Stimulated activated naive CD8-positive, alpha-beta T cell treated with anti-CD3 and anti-CD28 coated beads, Interleukin-15, Interleukin-2, amounts not matched to agents 100 ng/mL and 50 ng/mL, for 24 hours (primary cell): ENCODE measurements around the gene RGS1.

Experiments
- H3K27ac Mint-ChIP-seq: one replicate; pipeline ENCODE4 v1.8.0; 2021; ENCODE audit warnings: mild to moderate bottlenecking, mixed read lengths
- H3K27me3 Mint-ChIP-seq: one replicate; pipeline ENCODE4 v1.8.0; 2021; ENCODE audit warnings: mixed read lengths
- H3K36me3 Mint-ChIP-seq: one replicate; pipeline ENCODE4 v1.8.0; 2021; ENCODE audit warnings: low read depth, mixed read lengths
- H3K4me1 Mint-ChIP-seq: one replicate; pipeline ENCODE4 v1.8.0; 2021; ENCODE audit warnings: low read depth, mixed read lengths
- H3K4me3 Mint-ChIP-seq: one replicate; pipeline ENCODE4 v1.8.0; 2021; ENCODE audit warnings: mild to moderate bottlenecking, mixed read lengths
- H3K9me3 Mint-ChIP-seq: one replicate; pipeline ENCODE4 v1.8.0; 2021; ENCODE audit warnings: mixed read lengths

Gene RGS1

DNA sequence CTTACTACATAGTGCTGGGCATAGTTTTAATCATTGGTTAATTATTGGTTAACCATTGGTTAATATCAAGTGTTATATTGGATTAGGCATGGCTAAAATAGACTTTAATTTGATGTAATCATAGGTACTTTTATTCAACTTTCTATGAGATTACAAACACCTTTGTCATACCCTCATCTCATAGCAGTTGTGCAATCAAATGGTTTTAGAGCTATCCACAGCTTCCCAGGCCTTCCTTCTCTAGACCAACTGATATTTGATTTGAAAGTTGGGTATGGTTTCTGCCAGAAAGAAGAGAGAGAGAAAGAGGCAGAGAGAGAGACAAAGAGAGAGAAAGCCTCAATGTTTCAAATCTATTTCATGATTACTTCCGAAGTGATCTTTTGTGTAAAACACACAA is 9.6 kb upstream of the RGS1 start:
- Mint-ChIP-seq H3K4me3 (no peak overlapping the region), H3K27ac (no peak overlapping the region), H3K9me3 (peaks cover 6% of the 10 kb centered on the region), H3K36me3 (no peaks in the 10 kb centered on the region), H3K27me3 (no peaks in the 10 kb centered on the region), H3K4me1 (peaks cover 57% of the 10 kb centered on the region)

DNA sequence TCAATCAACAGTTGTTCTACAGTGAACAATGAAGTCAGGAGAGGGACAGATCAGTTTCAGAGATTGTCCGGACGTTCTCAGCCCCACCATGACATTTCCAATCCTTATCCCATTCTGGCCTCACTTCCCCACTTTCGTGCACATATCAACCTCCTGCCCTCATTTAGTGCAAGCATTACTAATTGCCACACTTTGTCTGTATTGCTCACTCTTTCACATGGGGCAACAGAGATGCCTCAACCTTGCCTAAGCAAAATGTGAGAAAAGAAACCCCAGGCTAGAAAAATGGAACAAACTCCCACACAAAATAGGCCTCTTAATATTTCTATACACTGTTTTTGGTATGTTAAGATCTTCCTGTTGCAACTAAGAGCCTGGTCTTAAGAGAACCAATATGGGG is 8.9 kb upstream of the RGS1 start:
- Mint-ChIP-seq H3K4me1 (peaks cover 64% of the 10 kb centered on the region), H3K27me3 (no peaks in the 10 kb centered on the region), H3K9me3 (peaks cover 6% of the 10 kb centered on the region), H3K36me3 (no peaks in the 10 kb centered on the region), H3K4me3 (no peak overlapping the region), H3K27ac (peak overlapping the region; percentile 21)

DNA sequence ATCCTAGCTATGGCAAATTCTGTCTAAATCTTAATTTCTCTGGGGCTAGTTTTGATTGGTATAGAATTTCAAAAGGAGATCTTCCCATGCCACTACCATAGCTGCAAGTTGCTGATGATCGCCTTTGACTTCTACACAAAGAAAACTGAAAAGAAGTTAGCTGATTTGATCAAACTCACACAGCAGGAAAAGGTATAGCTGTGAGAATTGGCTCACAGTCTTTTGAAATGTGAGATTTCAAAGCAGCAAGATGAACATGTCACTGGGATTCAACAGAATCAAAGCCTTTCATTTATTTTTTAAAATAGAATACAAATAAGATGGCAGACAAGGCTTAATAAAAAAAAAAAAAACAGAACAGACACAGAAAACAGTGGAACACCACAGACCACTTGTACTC is 7.5 kb upstream of the RGS1 start:
- no peaks in the 10 kb centered on the region for H3K36me3 Mint-ChIP-seq
- peaks cover 68% of the 10 kb centered on the region for H3K4me1 Mint-ChIP-seq
- H3K4me3 Mint-ChIP-seq: no peak overlapping the region
- no peaks in the 10 kb centered on the region for H3K27me3 Mint-ChIP-seq
- no peak overlapping the region for H3K27ac Mint-ChIP-seq
- peaks cover 6% of the 10 kb centered on the region for H3K9me3 Mint-ChIP-seq

DNA sequence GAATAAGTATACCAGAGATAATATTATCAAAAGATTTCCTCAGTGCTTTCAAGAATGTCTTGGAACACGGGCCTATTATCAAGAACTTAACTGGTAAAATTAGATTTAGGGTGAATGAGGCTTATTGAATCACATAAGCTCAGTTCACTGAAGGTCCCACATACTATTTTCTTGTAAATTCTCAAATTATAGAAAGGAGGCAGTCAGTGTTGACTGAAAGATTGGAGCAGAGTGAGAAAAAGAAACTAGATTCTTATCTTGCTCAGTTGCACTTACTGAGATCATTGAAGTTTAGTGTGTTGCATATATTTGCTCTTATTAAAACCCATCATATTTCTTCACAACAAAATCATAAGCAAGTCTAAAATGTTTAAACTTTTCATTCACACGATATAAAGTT is 3.9 kb upstream of the RGS1 start:
- Mint-ChIP-seq H3K27me3 (no peaks in the 10 kb centered on the region), H3K9me3 (peaks cover 6% of the 10 kb centered on the region), H3K4me3 (no peak overlapping the region), H3K27ac (no peak overlapping the region), H3K36me3 (no peaks in the 10 kb centered on the region), H3K4me1 (peaks cover 58% of the 10 kb centered on the region)

DNA sequence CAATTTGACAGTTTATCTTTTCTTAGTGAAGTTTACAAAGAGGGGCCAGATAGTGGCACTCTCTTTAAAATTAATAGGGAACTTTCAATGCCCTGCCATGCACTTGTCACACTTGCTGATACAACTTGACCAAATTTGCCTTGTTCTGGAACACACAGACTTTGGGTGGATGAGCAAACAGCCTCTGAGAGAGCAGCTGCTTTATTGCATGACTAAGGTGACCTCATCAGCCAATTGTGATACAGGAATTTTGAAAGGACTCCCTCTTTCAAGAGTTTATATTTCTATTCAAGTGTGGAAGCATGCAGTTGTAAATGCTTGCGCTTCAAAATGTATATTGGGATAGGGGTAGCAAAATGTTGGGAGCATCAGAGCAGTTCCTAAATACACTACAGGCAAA is 2.1 kb upstream of the RGS1 start:
- peaks cover 6% of the 10 kb centered on the region for H3K9me3 Mint-ChIP-seq
- peaks cover 6% of the 10 kb centered on the region for H3K36me3 Mint-ChIP-seq
- H3K27me3 Mint-ChIP-seq: no peaks in the 10 kb centered on the region
- no peak overlapping the region for H3K27ac Mint-ChIP-seq
- H3K4me1 Mint-ChIP-seq: peaks cover 62% of the 10 kb centered on the region
- no peak overlapping the region for H3K4me3 Mint-ChIP-seq

DNA sequence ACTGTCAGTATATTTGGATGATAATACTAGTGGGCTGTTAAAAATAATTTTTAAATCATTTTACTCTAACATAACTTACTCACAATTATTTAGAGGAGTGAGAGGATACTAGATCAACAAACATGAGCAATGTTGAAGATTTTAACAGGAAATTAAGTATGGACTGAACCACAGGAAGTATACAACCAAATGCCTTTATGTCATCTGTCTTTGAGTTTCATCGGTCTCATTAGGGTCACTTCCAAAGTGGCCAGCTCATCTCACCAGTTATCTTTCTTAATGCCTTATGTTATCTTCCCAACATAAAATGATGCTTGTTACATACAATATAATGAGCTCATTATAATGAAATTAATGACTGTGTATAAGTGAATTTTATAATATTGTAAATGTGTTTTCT is 1.5 kb upstream of the RGS1 start:
- H3K27me3 Mint-ChIP-seq: no peaks in the 10 kb centered on the region
- no peak overlapping the region for H3K4me3 Mint-ChIP-seq
- no peak overlapping the region for H3K27ac Mint-ChIP-seq
- H3K4me1 Mint-ChIP-seq: peaks cover 67% of the 10 kb centered on the region
- peaks cover 6% of the 10 kb centered on the region for H3K9me3 Mint-ChIP-seq
- peaks cover 12% of the 10 kb centered on the region for H3K36me3 Mint-ChIP-seq

DNA sequence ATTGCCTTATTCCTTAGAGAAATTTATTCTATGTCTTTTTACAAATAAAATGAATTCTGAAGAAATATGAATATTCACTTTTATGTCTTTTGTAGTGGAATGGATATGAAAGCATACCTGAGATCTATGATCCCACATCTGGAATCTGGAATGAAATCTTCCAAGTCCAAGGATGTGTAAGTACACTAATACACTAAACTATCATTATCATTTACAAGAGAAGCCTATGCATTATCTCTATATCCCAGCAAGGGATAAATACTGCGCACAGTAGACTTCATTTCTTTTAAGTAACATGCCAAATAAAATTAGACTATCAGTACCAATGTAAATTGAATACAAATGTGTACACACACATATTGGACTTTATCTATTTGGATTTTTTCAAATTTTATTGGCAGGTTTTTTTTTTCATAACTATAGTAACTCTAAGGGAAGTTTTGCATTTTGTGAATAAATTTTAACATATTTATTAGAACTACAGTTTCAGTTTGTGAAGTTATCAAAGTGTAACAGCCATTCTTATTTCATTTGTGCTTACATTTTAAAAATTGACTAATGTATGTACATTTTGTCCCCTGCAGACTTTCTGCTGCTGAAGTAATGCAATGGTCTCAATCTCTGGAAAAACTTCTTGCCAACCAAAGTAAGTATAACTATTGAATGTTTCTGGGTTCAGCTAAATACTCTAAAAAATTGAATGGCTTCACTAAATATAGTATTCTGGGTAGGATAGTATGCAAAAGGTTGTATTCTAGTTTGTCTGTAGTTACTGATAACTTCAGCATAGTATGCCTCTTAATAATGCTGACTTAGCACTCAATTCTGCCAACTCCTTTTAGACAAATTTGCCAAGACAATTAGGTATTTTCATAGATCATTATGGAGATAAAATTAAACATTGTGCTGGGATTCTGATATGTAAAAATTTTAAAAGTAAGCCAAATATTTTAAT is 894 bp downstream of the RGS1 start:
- Mint-ChIP-seq H3K27ac (peak overlapping the region; percentile 61), H3K4me1 (peaks cover 74% of the 10 kb centered on the region), H3K36me3 (peaks cover 16% of the 10 kb centered on the region), H3K27me3 (no peaks in the 10 kb centered on the region), H3K4me3 (peak overlapping the region; percentile 82), H3K9me3 (no peaks in the 10 kb centered on the region)

DNA sequence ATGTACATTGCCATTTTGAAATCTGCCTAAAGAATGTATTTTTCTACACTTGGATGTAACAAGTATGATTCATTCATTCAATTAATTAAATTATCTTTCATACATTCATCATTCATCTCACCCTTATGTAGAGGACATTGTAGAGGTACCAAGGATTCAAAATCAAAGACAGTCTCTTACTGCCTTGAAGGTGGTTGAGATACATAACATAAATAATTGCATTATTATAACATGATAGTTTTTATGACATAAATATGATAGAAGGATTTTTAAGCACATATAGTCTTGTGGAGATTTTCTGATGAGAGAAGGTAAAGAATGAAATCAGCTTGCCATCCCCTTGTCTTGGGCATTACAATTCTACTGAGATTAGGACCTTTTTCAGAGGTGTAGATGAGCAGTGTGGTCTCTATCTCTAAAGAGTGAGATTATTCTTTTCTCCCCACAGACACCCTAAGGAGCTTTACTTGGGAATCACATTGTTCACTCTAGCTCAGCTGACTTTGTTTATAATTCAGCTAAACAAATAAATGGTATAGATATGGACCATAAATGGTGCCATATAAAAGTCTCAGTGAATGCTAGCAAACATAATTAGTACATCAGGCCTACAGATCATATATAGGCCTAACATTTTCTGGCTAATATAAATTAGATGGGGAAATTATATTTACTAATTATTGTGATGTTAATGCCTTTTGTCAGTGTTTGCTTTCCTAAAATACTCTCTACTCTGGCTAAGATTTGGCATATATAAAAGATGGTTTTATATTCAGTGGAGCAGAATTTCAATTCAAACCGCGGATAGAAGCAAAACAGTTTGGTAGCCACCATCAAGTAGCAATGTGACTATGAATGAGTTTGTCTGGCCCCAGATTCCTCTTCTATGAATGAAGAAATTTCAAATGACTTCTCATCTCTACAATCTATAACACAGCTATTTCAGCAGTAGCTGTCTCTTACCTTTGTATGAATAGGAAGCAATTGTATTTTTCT is 1.9 kb downstream of the RGS1 start:
- H3K9me3 Mint-ChIP-seq: no peaks in the 10 kb centered on the region
- no peaks in the 10 kb centered on the region for H3K27me3 Mint-ChIP-seq
- peaks cover 16% of the 10 kb centered on the region for H3K36me3 Mint-ChIP-seq
- peak overlapping the region; percentile 82 for H3K4me3 Mint-ChIP-seq
- H3K27ac Mint-ChIP-seq: no peak overlapping the region
- H3K4me1 Mint-ChIP-seq: peaks cover 64% of the 10 kb centered on the region

DNA sequence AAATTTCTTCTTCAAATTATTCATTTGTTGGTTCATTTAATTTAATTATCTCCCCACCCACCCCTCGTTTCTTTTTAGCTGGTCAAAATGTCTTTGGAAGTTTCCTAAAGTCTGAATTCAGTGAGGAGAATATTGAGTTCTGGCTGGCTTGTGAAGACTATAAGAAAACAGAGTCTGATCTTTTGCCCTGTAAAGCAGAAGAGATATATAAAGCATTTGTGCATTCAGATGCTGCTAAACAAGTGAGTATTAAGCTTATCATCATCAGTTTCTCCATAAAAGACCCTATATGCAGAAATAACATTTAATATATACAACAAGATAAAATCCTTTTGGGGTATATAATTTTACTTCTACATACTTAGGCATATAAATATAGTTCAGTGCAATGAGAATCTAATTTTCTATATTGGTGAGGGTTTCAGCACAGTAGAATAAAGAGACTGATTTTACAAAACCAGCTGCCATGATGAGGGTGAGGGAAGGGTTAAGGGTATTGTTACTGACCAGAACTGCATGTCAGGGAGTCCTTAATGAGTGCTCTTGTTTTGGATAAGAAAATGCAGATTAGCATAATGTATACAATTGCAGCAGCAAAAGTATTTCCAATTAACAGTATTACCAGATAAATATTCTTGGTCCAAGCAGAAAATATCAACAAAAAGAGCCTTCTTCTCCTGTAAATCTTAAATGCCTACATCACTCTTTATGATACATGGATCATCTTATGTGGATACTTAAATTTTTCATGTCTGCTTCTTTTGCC is 2.8 kb downstream of the RGS1 start:
- Mint-ChIP-seq H3K27me3 (no peaks in the 10 kb centered on the region), H3K4me3 (peak overlapping the region; percentile 82), H3K27ac (no peak overlapping the region), H3K36me3 (peaks cover 16% of the 10 kb centered on the region), H3K9me3 (no peaks in the 10 kb centered on the region), H3K4me1 (peaks cover 57% of the 10 kb centered on the region)

DNA sequence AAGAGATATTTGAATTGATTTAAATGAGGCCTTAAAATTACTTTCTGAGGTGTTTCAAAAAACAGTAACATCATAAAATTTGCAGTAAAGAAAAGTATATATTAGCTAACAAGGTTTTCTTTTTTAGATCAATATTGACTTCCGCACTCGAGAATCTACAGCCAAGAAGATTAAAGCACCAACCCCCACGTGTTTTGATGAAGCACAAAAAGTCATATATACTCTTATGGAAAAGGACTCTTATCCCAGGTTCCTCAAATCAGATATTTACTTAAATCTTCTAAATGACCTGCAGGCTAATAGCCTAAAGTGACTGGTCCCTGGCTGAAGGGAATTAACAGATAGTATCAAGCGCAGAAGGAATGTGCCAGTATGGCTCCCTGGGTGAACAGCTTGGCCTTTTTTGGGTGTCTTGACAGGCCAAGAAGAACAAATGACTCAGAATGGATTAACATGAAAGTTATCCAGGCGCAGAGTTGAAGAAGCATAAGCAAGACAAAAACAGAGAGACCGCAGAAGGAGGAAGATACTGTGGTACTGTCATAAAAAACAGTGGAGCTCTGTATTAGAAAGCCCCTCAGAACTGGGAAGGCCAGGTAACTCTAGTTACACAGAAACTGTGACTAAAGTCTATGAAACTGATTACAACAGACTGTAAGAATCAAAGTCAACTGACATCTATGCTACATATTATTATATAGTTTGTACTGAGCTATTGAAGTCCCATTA is 3.6 kb downstream of the RGS1 start:
- no peaks in the 10 kb centered on the region for H3K9me3 Mint-ChIP-seq
- peaks cover 16% of the 10 kb centered on the region for H3K36me3 Mint-ChIP-seq
- peak overlapping the region; percentile 82 for H3K4me3 Mint-ChIP-seq
- H3K4me1 Mint-ChIP-seq: peaks cover 48% of the 10 kb centered on the region
- peaks cover 3% of the 10 kb centered on the region for H3K27me3 Mint-ChIP-seq
- H3K27ac Mint-ChIP-seq: peak overlapping the region; percentile 47

DNA sequence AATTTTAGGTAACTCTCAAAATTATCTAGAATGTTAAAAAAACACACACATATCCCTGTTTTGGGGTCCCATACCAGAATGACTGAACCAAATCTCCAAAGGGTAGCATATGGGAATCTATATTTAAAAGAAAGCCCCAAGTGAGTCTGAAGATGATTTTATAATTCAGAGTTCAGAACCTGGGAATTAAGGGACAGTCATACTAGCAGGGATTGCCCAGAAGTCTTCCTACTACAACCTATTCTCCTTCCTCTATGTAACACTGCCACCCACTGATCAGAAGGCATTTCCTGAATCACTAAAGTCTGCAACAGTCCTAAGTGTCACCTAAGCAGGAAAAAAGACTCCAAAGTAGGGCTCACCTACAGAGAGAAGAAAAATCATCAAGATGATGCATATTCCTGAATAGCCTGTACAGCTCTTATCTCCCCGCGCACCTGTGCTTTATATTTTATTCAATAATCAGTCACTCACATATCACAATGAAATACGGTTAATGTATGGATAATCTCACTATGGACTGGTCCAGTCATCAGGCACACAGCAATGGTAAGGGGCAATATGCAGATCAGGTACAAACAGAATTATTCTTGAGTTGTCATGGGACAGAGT is 4.9 kb downstream of the RGS1 start:
- H3K36me3 Mint-ChIP-seq: peaks cover 16% of the 10 kb centered on the region
- peak overlapping the region; percentile 42 for H3K4me3 Mint-ChIP-seq
- no peak overlapping the region for H3K27ac Mint-ChIP-seq
- no peaks in the 10 kb centered on the region for H3K9me3 Mint-ChIP-seq
- H3K27me3 Mint-ChIP-seq: peaks cover 12% of the 10 kb centered on the region
- peaks cover 38% of the 10 kb centered on the region for H3K4me1 Mint-ChIP-seq

DNA sequence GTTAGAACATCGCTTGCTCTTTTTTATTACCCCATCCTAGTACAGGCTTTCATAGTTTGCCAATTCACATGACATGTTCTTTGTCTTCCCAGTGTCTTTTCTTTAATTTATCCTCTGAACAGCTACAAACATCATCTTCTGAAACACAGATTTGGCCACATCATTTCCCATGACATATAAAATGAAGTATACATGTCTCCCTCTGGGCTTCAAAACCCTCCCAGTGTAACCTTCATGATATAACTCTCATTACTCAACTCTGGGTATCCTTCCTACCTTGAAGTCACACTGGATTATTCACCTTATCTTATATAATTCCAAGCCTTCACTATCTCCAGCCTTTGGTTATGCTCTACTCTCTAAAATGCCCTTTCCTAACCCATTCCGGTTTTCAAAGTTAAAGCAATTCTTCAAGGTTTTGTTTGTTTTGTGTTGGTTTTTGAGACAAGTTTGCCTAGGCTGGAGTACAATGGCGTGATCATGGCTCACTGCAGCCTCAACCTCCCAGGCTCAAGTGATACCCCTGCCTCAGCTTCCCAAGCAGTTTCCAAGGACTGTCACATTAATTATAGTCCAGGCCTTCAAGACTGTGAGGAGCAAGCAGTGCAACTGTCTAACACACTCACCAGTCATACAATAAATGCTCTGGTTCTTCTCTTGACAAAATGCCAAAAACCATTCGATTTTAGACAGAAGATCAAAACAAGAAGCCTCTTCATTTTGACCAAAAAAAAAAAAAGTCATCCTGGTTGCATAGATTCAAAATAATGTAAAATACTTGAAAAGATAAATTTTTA is 5.8 kb downstream of the RGS1 start:
- no peak overlapping the region for H3K4me3 Mint-ChIP-seq
- no peaks in the 10 kb centered on the region for H3K9me3 Mint-ChIP-seq
- peaks cover 16% of the 10 kb centered on the region for H3K36me3 Mint-ChIP-seq
- H3K27ac Mint-ChIP-seq: no peak overlapping the region
- peaks cover 33% of the 10 kb centered on the region for H3K4me1 Mint-ChIP-seq
- H3K27me3 Mint-ChIP-seq: peaks cover 14% of the 10 kb centered on the region

DNA sequence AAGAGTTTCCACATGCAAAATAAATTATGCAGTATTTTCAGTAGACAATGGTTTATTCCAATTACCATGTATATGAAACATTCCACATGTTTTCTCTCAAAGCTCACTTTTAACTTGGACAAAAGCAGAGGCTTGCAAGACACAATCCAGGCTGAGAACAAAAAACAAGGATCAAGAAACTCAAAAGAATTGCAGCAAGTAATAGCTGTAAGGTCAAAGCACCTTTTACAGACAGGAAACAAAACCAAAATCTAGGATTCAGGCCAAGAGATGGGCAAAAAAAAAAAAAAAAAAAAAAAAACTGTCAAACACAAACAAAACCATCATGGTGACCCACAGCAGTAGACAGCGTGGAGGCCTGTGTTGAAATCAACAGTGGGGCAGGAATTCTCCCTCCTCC is 9.3 kb downstream of the RGS1 start:
- H3K36me3 Mint-ChIP-seq: no peaks in the 10 kb centered on the region
- H3K9me3 Mint-ChIP-seq: no peaks in the 10 kb centered on the region
- H3K27ac Mint-ChIP-seq: no peak overlapping the region

More for the DNA sequence above, 9.3 kb downstream of the RGS1 start:
- Mint-ChIP-seq H3K27me3 (peaks cover 20% of the 10 kb centered on the region), H3K4me1 (peaks cover 15% of the 10 kb centered on the region), H3K4me3 (no peak overlapping the region)
